ENCODE results near the gene PRTN3.
"Not testable (repeated sequence)": the region's sequence is repeated elsewhere in the genome, so short reads cannot be mapped to it uniquely, and the experiment has no call there.

Gene PRTN3

GRCh38 chr19:881385-882071 lies 40.7 kb downstream of the PRTN3 start:
- no peak for DNase-seq (ENCODE audit: low read depth)

GRCh38 chr19:882871-883497 lies 42.2 kb downstream of the PRTN3 start:
- no peak for DNase-seq (ENCODE audit: low read depth)

- no peak for DNase-seq (ENCODE audit: low read depth)
These were observed 42.9 kb downstream of the PRTN3 start for GRCh38 chr19:883661-884211.

GRCh38 chr19:884420-885211 lies 43.8 kb downstream of the PRTN3 start:
- no peak for DNase-seq (ENCODE audit: low read depth)

- no peak for DNase-seq (ENCODE audit: low read depth)
These were observed 44.9 kb downstream of the PRTN3 start for GRCh38 chr19:885536-886224.

GRCh38 chr19:887072-887471 lies 46.3 kb downstream of the PRTN3 start:
- peak; percentile 80 for DNase-seq (ENCODE audit: low read depth)

GRCh38 chr19:887599-887998 lies 46.8 kb downstream of the PRTN3 start:
- DNase-seq (ENCODE audit: low read depth): no peak

- DNase-seq (ENCODE audit: low read depth): no peak
These were observed 48.0 kb downstream of the PRTN3 start for GRCh38 chr19:888581-889385.

GRCh38 chr19:889662-890295 lies 49.0 kb downstream of the PRTN3 start:
- DNase-seq (ENCODE audit: low read depth): no peak

- no peak for DNase-seq (ENCODE audit: low read depth)
These were observed 50.0 kb downstream of the PRTN3 start for GRCh38 chr19:890831-891230.

GRCh38 chr19:891421-892200 lies 50.8 kb downstream of the PRTN3 start:
- DNase-seq (ENCODE audit: low read depth): not testable (repeated sequence)

GRCh38 chr19:892243-892893 lies 51.6 kb downstream of the PRTN3 start:
- no peak for DNase-seq (ENCODE audit: low read depth)

GRCh38 chr19:892894-893689 lies 52.3 kb downstream of the PRTN3 start, which contains the start of the genes MED16 and RNU6-9:
MED16 (minus strand) TSS chr19:893187; CDS start chr19:891131, 2,056 bp downstream.
RNU6-9 (plus strand) TSS chr19:893484.
- peak; percentile 93 for DNase-seq (ENCODE audit: low read depth)

- no peak for DNase-seq (ENCODE audit: low read depth)
These were observed 55.6 kb downstream of the PRTN3 start for GRCh38 chr19:896434-896833.

- DNase-seq (ENCODE audit: low read depth): no peak
These were observed 56.2 kb downstream of the PRTN3 start for GRCh38 chr19:896999-897398.

- DNase-seq (ENCODE audit: low read depth): no peak
These were observed 56.7 kb downstream of the PRTN3 start for GRCh38 chr19:897442-898039.
